Dermis blood vessel endothelial cell (primary cell): ENCODE measurements around the gene ATE1. TPM values are rescaled to one million over a fixed set of nuclear protein-coding genes. Genes with fewer than 3 reads are reported as not detected.
"Not testable (repeated sequence)": the region's sequence is repeated elsewhere in the genome, so short reads cannot be mapped to it uniquely, and the experiment has no call there.

ENCODE experiments used
- DNase-seq: peaks from one replicate; pipeline ENCODE4 v3.0.0; 2010
- total RNA-seq: library from RNA; depleted of rRNA; stranded (reverse); fragments of >200 nt; gene quantifications from 2 replicates; pipeline ENCODE4 v1.2.3, GENCODE V29; 2014

ATE1 gene
- total RNA-seq, 1 donor from 2014 or later = 48.7 TPM

GRCh38 chr10:121929585-121930267 lies 1.9 kb upstream of the ATE1 start:
- not testable (repeated sequence) for DNase-seq

GRCh38 chr10:121928528-121928884 lies 675 bp upstream of the ATE1 start:
- peak; percentile 57 for DNase-seq

- peak; percentile 64 for DNase-seq
These were observed 452 bp downstream of the ATE1 start for GRCh38 chr10:121927318-121927840.

GRCh38 chr10:121926671-121927317 lies 1.0 kb downstream of the ATE1 start:
- DNase-seq = peak; percentile 56

GRCh38 chr10:121926157-121926556 lies 1.7 kb downstream of the ATE1 start:
- no peak for DNase-seq

GRCh38 chr10:121921238-121921931 lies 6.4 kb downstream of the ATE1 start:
- no peak for DNase-seq

GRCh38 chr10:121919666-121920065 lies 8.2 kb downstream of the ATE1 start:
- DNase-seq = no peak

- DNase-seq = not testable (repeated sequence)
These were observed 9.0 kb downstream of the ATE1 start for GRCh38 chr10:121918800-121919199.

- DNase-seq = no peak
These were observed 13.2 kb downstream of the ATE1 start for GRCh38 chr10:121914661-121915060.

- DNase-seq = no peak
These were observed 16.5 kb downstream of the ATE1 start for GRCh38 chr10:121911421-121911697.

- DNase-seq = no peak
These were observed 17.0 kb downstream of the ATE1 start for GRCh38 chr10:121910673-121911420.

- DNase-seq = no peak
These were observed 22.9 kb downstream of the ATE1 start for GRCh38 chr10:121904888-121905287.

GRCh38 chr10:121900443-121901174 lies 27.2 kb downstream of the ATE1 start:
- peak; percentile 81 for DNase-seq

GRCh38 chr10:121899727-121900126 lies 28.1 kb downstream of the ATE1 start:
- DNase-seq = no peak

- DNase-seq = no peak
These were observed 36.7 kb downstream of the ATE1 start for GRCh38 chr10:121891103-121891502.

- no peak for DNase-seq
These were observed 38.6 kb downstream of the ATE1 start for GRCh38 chr10:121889212-121889611.

- DNase-seq = peak; percentile 86
These were observed 40.7 kb downstream of the ATE1 start for GRCh38 chr10:121886997-121887622.

- DNase-seq = no peak
These were observed 41.6 kb downstream of the ATE1 start for GRCh38 chr10:121886181-121886580.

GRCh38 chr10:121880895-121881294 lies 46.9 kb downstream of the ATE1 start:
- peak; percentile 38 for DNase-seq

GRCh38 chr10:121879476-121879875 lies 48.4 kb downstream of the ATE1 start:
- DNase-seq = no peak

GRCh38 chr10:121873236-121873635 lies 54.6 kb downstream of the ATE1 start:
- DNase-seq = peak; percentile 23

GRCh38 chr10:121870413-121870812 lies 57.4 kb downstream of the ATE1 start:
- no peak for DNase-seq
